Breast epithelium (tissue), 3 donors: ENCODE data around the gene TTC28.

Source experiments
- POLR2AphosphoS5 ChIP-seq, 3 donors: sonication (generic); formaldehyde crosslinking; IDR thresholded peaks; one replicate each; pipeline ENCODE4 v1.6.1; 2017; ENCODE audit warnings: antibody characterized with exemption in 3 of 3
- TF ChIP-seq, protein P1 (sequence below), 3 donors: fragments of 450-650 bp; IDR thresholded peaks; one replicate each; pipeline ENCODE4 v1.5.1; 2016 to 2017; ENCODE audit warnings: antibody characterized with exemption in 3 of 3, mild to moderate bottlenecking in 3 of 3, moderate library complexity in 3 of 3

DNA sequence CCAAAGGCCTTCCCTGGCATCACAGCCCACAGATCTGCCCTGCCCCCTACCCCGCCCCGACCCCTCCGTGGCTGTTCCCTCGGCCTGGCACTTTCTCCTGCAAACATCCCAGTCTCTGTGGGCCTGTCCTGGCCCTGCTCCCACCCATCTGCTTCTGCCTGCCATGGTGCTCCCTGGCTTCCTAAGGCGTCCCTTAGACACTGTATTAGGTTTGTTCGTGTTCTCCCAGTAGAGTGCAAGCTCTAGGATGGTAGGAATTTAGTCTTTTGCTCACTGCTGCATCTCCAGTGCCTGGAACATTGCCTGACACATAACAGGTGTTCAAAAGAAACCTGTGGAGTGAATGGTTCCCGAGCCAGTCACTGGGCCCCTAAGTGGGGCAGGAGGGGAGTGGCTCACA, 690.9 kb downstream of the TTC28 start:
- TF ChIP-seq POLR2AphosphoS5 (IDR thresholded peaks at IDR 0.05) = no peak
- TF ChIP-seq, protein P1, sequence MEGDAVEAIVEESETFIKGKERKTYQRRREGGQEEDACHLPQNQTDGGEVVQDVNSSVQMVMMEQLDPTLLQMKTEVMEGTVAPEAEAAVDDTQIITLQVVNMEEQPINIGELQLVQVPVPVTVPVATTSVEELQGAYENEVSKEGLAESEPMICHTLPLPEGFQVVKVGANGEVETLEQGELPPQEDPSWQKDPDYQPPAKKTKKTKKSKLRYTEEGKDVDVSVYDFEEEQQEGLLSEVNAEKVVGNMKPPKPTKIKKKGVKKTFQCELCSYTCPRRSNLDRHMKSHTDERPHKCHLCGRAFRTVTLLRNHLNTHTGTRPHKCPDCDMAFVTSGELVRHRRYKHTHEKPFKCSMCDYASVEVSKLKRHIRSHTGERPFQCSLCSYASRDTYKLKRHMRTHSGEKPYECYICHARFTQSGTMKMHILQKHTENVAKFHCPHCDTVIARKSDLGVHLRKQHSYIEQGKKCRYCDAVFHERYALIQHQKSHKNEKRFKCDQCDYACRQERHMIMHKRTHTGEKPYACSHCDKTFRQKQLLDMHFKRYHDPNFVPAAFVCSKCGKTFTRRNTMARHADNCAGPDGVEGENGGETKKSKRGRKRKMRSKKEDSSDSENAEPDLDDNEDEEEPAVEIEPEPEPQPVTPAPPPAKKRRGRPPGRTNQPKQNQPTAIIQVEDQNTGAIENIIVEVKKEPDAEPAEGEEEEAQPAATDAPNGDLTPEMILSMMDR (IDR thresholded peaks at IDR 0.05) = no peak
